GM23248 (cell line): Measurements from ENCODE around the gene TCF7.

Source experiments
- EZH2 ChIP-seq: fragments of 200-600 bp; sonication (generic); IDR thresholded peaks from 2 replicates; pipeline ENCODE4 v1.6.1; 2018; ENCODE audit warnings: antibody characterized with exemption, mild to moderate bottlenecking; ENCODE audit not compliant: insufficient read depth, poor library complexity, severe bottlenecking
- EZH2phosphoT487 ChIP-seq: fragments of 200-600 bp; sonication (generic); IDR thresholded peaks from 2 replicates; pipeline ENCODE4 v1.6.1; 2018; ENCODE audit warnings: antibody characterized with exemption, moderate library complexity, mild to moderate bottlenecking, low read depth; ENCODE audit not compliant: insufficient read depth

DNA sequence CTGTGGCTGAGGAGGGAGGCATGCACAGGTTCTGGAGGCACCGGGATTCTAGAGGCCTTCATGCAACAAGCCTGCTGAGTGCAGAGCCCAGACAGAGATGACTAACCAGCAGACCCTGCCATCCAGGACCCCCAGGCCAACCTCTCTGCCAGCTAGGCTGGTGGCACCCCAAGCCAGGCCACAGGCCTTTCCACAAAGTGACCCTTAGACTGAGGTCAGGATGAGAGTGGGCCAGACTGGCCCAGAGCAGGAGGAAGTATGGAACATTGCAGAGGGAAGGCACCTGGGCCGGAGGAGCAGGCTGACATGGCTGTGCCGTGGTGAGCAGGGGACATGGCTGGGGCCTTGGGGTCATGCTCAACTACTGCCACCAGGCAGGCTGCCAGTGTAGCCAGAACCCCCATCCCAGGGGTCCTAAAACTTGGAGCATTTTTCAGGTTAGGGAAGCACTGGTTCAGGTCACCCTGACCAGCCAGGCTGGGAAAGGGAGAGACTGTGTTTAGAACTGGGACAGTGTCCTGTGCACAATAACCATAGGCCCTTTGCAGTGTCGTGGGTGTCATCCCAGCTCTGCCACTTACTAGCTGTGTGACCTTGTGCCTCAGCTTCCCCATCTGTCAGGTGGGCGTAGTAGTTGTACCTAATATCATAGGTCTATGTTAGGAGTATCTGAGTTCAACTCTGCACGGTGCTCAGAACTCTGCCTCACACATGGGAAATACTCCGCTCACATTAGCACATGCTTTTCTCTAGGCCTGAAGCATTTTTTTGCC lies 17.3 kb downstream of the TCF7 start:
- no peak for TF ChIP-seq EZH2
- TF ChIP-seq EZH2phosphoT487 = no peak
